GM19397 (cell line): ENCODE results near the gene ROR1.

ENCODE experiments used
- ATAC-seq: cut with Tn5 transposase; IDR thresholded peaks from one replicate; pipeline ENCODE4 v1.9.1; 2021; ENCODE audit warnings: mild to moderate bottlenecking, moderate library complexity; ENCODE audit not compliant: unreplicated experiment

The ROR1 gene

DNA sequence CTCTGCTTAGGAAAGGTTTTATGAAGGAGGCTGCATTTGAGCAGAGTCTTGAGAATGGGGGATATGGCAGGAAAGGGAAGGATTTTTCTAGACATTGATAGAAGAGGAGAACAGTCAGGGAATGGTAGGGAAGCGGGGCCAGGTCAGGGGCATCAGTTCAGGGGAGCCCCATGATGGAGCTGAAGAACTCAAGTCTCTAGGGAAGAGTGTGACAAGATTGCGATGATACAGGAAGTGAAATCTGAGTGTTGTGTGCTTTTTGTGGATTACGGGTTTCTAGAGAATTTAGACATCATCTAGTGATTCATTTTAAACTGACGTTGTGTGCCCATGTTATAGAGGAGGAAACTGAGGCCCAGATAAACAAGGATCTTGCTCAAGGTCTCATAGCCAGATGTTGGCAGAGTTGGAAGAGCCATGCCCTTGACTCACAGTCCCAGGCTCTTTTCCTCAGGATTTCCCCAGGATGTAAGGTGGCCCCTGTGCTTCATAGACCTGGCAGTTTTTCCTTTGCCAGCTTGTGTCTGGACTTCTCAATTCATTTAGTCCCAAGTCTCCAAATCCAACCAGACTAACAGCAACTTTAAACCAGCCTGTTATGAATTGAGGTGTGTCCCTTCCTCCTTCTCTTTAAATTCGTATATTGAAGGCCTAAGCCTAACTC is 130.3 kb downstream of the ROR1 start:
- no peak for ATAC-seq

DNA sequence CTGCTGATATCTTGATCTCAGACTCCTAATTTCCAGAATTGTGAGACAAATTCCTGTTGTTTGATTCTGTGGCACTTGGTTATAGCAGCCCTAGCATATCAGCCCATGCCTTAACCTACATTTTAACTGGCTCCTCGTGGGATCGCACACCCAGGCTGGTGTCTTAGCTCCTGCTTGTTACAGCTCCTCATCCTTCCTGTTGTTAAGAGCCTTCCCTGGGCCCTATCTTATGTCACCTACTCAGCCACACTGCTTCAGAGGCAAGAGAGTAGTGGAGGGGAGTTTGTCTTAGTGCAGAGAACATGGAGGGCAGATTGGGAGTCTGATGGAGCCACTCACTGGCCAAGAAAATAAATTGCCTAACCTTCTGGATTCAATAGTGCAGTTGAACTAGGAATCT is 131.0 kb downstream of the ROR1 start:
- ATAC-seq, result no peak

DNA sequence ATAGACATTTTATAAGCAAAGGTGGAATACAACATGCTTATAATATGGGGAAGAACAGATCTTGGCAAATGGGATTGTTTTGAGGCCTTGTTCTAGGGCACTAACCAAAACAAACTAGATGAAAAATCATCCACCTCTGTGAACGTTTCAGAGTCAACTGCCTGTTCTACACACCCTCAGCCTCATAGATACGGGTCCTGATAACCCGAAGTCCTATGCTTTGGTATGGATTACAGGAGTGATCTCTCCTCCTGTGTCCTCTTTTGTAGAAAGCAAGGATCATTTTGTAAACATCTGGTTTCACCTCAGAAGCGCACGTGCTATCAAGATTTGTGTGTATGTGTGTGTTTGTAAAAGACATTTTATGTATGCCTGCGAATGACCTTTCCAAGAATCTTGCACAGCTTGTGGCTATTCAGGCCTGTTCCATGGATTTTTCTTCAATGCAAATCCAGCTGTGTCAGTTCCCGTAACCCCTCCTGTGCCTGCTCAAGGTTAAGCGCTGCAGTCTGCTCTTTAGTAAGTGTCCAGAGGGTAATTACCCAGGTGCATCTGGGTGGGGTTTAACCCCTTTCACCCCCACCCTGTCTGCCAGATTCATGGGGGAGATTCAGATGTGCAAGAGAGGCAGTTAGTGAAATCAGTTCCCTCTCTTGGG is 132.4 kb downstream of the ROR1 start:
- ATAC-seq, result no peak

DNA sequence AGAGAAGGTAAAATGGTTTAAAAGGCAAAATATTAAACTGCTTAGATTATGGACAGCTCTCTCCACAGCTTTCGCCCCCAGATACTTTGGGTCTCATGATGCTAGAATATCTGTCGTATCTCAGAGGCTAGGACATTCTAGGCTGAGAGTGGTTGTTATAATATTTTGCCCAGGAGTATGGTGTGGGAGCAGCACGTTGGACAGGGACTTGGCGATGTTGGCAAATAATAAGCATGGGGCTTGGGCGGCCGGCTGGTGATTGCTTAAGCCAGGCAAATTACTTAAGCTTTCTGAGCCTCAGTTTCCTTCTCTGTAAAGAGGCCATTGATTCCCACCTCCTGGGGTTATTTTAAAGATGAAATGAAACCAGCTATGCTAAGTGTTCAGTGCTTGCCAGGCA is 133.2 kb downstream of the ROR1 start:
- no peak for ATAC-seq

DNA sequence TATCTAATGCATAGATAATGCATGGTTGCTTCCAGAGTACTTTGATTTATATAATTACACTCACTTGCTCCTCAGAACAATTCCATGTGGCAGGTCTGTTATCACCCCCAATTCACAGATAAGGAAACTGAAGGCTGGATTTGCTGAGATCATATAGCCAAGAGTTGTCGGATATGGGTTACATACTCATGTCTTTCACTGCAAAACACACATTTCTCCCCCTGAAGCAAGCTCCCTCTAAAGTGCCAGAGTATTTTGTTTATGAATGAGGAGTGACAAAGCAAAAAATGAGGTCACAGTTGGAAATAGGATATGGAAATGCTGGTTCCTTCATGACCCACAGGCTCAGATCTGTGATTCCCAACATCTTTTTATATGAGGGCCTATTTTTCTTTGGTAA is 134.2 kb downstream of the ROR1 start:
- ATAC-seq, result no peak

DNA sequence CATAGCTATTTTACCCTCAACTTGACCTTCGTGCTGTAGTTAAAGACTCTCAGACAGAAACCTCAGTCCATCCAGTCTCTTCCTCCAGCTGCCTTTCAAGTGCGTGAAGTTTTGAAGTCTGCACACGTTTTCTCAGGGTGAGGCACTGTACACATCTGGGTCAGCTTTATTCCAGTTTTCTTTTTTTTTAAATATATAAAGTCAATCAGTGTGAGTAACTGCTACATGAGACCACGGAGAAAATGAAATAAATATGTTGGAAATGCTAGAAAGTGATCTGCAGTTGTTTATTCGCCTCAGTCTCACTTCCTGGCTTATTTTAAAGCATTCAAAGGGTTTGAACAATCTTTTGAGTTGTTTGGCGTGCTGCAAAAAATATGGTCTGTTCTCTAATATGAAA is 135.7 kb downstream of the ROR1 start:
- ATAC-seq, result no peak

DNA sequence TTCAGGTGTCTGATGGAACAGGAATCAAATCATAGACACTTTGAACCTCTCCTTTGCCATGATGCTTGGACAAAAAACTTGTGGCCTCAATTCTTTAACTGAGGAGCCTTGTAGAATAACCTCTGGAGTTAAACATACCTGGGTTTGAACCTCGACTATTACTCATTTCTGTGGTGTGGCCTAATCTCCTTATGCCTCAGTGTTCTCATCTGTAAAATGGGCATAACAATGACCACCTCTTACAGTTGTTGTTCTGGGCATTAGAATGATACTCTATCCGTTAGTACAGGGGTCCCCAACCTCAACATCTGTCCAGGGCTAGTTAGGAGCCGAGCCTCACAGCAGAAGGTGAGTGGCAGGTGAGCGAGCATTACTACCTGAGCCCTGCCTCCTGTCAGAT is 137.2 kb downstream of the ROR1 start:
- no peak for ATAC-seq

DNA sequence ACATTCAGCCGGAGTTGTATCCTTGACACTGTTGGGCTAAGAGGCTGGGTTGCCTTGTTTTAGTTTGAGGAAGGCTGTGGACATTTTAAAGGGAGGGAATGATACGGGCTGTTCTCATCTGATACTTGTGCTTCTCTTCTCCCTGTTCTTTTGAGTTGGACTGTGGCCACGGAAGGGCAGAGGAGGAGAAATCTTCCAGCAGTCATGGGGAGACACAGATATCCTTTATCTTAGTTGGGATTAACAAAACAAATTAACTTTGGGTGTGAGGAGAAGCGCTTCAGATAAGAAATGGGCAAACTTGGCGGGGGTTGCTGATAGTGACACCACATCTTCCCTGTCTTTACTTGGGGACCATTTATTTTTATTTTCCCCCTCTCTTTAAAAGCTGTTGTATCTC is 138.8 kb downstream of the ROR1 start:
- ATAC-seq, result no peak

DNA sequence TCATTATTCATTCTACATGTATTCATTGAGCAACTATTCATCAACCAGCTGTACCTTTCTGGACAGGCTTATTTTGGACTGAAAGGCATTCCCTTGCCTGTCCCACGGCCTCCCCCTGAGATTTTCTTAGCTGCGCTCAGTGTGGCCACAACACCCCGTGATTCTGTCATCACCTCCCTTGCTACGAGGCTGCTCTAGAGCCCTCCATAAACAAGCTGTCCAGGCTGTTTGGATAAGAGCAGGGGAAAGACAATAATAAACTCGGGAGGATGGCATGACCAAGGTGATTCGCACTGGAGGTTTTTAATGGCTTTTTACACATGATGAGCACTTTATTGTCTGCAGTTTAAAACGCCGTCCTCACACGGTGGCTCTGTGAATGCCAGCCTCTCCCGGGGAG is 139.7 kb downstream of the ROR1 start:
- no peak for ATAC-seq

DNA sequence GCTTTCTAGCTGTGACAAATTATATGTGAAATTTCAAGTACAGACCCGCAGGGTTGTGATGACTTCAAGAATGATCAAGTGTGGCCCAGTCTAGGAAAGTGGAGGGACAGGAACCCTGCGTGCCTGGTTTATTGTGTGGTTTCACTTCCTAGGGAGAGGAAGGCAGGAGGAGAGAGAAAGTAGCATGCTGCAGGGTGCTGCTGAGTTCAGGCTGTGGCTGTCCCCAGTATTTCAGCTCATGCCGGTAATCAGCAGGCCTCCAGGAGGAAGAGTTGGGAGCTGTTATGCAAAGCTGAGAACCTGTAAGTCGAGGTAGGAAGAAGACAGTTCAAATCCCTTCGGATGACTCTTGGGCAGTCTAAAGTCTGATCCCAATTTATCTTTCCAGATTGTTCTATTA is 140.4 kb downstream of the ROR1 start:
- ATAC-seq, result no peak

DNA sequence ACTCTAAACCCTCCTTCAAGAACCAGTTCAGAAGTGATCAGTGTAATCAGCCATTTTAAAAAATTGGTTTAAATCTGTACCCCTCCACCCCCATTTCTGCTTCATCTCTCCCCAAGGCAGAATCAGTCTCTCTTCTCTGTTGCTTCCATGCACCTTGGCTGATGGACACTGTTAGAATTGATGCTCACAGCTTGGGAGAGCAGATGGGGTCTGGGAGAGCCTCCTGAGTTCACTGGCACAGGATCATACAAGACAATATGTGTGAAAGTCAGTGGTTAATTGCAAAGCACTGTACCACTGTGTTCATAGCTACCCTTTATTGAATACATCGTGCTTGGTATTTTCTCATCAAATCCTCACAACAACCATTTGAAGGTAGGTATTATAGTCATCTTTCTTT is 140.9 kb downstream of the ROR1 start:
- no peak for ATAC-seq

DNA sequence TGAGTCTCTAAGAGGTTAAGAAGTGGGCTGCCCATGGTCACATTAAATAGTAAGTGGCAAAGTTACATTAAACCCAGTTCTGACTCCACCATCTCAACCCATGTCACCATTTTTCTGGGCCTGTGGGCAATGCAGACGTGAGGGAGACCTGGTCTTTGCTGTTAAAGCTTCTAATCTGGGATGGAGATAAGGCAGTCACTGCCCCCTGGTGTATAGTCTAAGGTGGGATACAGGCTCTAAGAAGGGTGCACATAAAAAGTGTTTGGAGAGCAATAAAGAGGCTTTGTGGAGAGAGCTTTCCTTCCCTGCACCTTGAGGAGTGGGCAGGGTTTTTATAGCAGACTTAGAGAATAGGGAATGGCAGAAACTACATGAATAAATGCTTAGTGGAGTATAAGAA is 141.3 kb downstream of the ROR1 start:
- ATAC-seq, result no peak

DNA sequence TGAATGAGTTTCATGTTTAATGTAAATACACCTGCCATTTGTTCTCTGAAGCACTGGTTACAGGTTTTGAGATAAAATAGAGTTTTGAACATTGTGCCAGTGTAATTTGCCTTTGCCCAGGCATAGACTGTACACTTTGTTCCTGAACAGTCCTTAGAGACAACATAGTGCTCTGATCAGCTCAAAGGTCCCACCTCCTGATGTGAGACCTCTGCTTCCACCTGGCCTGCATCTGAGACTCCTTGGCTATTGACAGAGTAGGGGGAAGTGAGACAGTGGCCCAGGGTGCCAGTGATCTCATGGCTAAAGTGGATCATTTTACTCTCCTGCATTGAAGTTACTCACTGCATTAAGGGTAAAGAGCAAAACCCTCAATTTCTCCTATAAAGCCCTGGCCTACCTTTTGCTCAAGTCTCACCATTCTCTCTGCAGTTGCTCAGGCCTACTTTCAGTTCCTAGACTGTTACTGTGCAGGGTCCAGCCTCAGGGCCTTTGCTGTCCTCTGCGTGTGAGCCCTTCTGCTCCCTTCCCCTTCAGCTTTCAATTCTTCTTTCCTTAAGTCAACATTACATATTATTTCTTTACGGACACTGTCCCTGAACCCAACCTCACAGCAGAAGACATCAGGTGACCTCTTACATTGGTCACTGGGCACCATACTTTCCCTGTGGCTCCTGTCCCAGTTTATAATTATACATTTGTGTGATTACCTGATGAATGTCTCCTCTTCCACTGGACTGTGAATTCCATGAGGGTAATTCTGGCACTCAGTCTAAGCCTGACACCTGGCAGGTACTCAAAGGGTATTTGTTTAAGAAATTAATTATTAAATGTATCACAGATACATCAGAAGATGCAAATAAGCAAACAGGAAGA is 142.9 kb downstream of the ROR1 start:
- no peak for ATAC-seq

DNA sequence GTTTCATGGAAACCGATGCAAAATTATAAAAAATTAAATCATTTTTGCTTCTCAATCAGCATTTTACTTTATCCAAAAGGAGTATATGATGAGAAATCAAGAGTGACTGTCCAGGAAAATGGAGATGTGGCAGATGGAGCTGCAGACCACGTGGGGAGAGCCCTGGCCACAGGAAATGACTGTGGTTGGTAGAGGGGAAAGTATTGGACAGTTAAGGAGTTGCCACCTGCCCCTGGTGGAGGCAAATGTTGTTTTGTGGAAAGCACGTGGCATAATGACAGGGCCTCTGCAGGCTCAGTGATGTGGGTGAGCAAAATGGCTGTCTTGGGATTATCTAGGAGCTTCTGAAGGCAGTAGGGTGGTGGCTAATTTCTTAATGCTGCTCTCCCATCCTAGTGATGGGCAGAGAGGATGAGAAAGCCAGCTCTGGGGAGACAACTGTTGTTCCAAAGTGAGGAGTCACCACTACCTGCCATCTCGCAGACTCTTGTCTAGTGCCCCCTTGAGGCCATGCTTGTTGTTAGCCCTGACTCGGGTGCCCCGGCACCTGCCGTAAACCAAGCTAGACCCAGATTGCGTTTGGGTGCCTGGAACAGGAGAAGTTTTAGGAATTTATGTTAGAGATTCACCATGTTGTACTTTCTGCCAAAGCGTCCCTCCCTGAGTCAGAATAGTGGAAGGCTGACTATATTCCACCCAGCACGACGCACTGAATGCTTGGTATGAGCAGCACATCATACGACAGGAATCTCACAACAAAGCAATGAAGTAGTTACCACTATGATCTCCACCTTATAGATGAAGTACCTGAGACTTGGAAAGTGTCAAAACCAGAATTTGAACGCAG is 144.0 kb downstream of the ROR1 start:
- no peak for ATAC-seq

DNA sequence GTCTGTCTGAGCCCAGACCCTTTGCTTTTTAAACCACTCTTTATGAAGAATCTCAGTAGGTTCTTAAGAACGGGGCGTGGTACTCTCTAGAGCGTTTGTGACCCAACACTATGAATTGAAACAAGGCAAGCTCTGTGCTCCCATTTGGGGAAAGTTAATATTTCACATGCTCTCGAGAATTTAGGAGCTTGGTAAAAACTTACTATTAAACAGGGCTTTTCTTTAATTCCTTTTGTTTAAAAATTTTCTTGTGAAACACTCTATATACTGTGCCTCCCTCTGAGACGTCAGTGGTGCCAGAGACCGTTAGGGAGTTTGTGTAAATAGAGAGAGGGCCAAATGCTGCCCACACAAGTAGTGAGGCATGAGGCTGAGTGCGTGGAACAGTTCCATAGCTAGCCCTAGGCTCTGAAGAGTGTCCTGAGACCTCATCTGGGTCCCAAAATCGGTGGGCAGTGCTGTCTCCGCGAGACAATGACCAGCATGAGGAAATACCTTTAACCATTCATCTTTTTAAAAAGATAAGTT is 144.7 kb downstream of the ROR1 start:
- ATAC-seq, result no peak

DNA sequence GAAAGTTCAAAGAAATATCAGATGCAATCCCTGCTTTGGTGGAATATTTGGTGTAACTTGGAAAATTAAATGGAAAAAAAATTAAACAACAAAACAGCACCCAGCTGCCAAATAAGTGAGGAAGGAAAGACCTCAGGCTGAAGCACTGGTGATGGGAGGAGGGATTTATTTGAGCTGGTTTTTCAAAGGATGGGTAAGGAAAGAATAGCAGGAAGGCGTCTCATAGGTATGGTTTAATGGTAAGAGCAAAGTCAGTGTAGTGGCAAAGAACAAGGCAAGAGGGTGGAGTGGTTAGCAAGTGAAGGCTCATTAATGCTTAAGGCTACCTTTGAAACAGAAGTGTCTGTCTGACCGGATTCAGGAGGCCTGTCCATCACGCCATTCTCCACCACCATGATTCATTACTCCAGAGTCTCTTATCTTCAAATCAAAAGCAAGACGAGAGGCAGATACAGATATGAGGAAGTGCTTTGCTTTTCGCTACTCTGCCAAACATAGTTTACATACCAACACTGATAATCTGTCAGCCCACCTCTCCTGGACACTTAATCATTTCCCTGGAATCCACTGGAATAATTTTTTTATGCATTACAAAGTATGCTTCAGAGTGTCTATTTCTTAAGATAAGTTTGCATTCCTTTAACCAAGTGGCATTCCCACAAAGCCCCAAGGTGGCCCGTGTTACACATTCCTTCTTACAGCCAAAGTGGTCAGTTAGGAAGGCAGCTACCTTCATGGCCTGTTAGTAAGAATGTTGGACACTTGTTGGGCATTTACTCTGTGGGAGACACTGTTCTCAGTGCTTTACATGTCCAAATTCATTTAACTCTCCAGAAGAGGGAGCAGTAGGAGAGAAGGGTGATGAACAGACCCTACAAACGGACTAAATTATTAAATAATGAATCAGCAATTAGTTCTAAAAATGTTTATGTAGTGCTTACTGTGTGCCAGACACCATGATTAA is 146.6 kb downstream of the ROR1 start:
- no peak for ATAC-seq

DNA sequence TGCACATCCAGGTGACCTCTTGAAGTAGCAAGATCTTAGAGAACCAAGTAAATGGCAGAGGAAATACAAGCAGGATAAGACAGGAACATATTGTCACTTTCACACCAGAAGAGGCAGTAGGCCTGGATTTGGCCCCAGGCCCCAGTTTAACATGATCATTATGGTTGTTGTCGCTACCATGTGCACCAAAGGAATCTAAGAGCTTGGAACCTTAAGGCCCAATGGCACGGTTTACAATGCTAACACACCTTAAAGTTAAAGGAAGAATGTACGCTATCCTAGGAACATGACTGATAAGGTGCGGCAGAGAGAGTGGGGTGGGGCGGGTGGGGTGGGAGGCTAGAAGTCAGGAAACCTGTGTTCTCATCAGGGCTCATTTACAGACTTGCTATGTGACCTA is 147.5 kb downstream of the ROR1 start:
- no peak for ATAC-seq

DNA sequence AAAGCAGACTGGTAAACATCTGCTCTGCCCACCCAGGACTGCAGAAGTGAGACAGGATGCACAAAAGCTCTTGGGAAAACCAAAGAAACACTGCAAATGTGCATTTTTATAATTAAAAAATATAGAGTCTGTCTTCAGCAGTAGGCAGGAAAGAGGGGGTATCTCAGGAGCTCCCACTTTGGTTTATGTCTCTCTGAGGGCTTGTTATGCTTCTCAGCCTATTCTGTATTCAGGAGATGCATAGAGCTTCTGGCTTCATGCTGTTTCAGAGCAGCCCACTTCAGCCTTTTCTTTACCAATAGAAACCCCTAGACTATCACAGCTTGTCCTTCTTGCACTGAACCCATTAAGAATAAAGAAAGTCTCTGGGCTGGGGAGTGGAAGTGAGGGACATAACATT is 148.0 kb downstream of the ROR1 start:
- ATAC-seq, result no peak

DNA sequence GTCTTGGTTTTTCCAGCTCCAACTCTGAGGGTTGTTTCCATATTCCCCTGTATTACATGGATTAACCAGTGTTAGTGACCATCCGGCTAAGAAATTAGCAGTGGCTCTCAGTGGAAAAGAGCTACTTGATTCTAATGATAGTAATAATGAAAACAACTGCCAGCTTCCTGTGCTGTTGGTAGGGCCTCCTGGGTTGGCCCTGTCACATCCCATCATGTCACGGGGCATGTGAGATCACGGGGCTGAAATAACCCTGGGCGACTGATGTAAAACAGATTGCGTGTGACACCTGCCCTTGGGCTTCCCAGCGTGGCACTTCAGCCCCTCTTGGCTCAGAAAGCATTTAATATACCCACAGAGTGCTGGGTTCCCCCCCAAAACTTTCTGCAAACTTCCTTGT is 149.0 kb downstream of the ROR1 start:
- ATAC-seq, result no peak

DNA sequence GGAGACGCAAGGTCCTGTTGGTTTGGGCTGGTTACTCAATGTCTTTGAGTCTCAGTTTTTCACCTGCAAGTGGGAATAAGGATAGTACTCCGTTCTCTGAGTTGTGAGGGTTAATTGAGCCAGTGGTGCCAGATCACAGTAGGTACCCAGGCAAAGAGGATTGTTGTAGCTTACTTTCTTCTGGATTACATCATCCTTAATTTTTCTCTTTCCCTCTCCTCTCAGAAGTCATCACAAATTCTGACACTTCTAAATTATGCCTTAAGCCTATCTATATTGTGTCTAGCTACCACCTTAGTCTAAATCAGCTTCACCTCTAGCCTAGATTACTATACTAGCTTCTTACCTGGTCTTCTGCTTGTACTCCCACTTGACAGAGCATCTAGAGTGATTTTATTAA is 149.5 kb downstream of the ROR1 start:
- ATAC-seq, result no peak
